HG03066 (cell line): ENCODE measurements around the gene ACSL6.

ENCODE experiments used
- ATAC-seq: cut with Tn5 transposase; IDR thresholded peaks from one replicate; pipeline ENCODE4 v1.9.1; 2021; ENCODE audit warnings: low read depth; ENCODE audit not compliant: unreplicated experiment

ACSL6 gene

GRCh38 chr5:132001647-132002561, 9.6 kb downstream of the ACSL6 start:
- no peak for ATAC-seq

- ATAC-seq = no peak
Observed at GRCh38 chr5:132000677-132001453, 10.6 kb downstream of the ACSL6 start.

DNA sequence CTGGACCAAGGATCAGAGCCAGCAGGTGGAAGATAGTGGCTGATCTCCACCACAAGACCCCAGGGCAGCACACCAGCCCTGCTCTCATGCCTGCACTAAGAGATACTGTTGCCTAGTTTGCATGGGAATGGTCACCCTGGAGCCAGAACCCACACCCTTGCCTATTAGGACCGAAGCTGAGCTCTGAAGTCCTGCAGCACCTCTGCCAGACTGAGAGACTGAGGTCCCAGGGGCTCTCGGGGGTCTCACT, 11.3 kb downstream of the ACSL6 start:
- no peak for ATAC-seq

DNA sequence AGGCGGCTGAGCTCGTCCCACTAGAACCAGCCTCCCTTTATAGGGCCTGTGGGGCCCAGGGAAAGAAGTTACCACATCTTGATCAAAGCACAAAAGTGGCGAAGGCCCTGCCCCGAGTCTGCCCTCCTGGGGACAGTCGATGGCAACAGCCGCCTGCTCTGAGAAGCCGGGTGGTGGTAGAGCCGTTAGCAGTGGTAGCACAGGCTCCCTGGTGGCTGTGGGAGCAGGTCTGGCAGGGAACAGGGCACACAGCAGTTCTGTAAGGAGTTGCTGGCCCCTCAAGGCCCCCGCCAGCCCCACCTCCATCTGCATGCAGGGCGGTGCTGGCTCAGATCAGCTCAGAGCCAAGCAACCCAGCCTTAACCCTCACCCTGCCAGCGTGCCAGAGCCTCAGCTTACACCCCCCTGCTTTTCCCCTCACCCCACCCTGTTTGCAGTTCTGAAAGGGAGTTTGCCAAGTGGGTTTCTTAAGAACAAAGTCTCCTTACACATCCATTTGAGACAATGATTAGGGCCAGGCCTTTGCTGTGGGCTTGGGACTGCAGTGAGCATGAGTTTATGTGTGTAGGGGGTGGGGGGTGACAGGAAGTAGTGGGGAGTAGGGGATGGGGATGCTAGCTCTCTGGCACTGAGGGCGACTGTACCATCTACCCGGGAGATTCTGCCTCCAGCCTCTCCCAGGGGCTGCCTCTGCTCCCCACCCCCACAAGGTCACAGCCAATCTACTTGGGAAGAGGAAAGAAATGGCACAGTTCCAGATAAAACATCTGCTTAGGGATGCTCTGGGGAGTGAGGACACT, 11.8 kb downstream of the ACSL6 start:
- no peak for ATAC-seq

DNA sequence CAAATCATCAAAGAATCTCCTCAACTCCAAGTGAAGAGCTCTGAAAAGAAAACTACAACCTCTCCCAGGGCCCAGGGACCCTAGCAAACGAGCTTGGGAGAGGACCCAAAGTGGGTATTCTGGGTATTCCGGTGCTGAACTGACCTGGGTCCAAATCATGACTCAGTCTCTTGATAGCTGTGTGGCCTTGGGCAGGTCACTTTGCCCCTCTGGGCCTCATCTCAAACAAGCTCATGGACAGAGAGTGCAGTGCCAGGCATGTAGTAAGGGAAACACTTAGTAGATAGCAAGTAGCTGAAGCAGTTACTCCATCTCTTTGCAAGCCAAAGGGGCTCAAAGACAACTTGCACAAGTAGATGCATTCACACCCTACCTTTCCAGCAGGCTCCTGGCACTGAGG, 12.4 kb downstream of the ACSL6 start:
- ATAC-seq = no peak

DNA sequence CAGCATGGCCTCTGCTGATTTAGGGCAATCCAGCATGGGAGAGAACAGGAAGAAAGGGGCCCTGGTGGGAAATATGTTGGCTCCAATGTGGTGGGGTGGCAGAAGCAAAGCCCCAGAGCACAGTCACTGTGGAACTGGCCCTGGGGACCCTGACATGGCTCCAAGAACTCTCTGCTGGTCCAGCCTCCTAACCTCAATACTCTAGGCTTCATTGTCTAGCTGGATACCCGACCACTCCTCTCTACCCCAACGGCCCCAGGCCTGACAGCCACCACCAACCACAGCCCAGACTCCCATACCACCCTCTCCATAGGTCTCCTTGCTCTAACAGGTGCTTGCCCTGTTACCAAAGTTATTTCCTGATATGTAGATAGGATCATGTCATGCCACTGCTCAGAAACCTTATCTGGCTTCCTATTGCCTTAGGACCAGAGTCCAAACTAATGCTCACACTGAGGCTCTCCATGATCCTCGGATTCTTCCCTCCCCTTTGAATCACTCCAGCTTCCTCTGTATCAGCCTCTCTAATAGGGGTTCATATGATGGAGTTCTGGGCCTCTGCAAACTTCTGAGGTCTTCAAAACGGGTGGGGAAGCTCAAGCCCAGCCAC, 12.9 kb downstream of the ACSL6 start:
- no peak for ATAC-seq

DNA sequence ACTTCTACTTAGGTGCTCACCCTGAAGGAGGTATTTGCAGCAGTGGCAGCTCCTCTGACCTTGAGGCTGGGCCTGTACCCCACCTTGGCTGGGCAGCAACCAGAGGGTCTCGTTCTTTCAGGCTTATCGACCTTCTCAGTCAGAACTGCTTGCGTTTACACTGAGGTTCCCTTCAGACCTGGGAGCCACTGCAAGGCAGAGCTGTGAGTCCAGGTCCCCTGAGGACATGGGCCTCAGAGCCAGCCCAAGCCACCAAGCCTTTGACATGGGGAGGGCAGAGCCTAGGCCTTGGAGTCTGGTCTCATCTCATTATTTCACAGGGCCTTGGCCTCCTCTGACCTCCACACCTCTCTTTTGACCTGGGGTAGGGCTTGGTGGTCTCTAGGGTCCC, 13.7 kb downstream of the ACSL6 start:
- no peak for ATAC-seq

DNA sequence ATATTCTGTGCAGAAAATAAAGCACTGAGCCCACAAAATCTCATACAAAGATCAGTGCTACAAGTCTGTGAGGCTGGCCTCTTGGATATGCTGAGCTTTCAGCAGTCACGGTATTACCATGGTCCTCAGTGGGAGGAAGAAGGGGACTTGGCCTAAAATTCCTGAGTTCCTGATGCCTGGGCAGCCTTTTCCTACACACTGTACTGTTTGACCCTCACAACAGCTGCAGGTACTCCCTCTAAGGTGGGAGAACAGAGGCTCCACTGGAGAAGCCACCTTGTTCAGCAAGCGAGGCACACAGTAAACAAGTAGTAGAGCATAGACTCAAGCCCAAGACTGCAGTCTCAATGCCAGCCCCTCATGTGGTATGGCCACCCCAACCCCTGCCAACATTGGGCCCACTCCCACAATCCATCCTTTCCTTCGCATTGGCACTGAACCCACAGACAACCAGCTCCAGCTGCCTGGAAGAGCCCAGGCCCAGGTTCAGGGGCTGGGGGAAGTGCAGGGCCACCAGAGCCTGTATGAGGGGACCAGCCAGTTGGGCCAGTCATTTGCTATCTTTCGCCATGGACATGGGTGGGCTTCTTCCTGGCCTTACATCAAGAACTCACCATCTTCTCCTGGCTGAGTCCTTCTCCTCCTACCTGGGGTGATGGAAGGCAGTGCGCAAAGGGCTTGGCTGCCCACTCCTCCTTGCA, 14.3 kb downstream of the ACSL6 start:
- ATAC-seq = no peak

GRCh38 chr5:131996210-131997025, 15.0 kb downstream of the ACSL6 start:
- no peak for ATAC-seq

- no peak for ATAC-seq
Observed at GRCh38 chr5:131994533-131995226, 16.8 kb downstream of the ACSL6 start.

GRCh38 chr5:131994090-131994489, 17.4 kb downstream of the ACSL6 start:
- no peak for ATAC-seq

DNA sequence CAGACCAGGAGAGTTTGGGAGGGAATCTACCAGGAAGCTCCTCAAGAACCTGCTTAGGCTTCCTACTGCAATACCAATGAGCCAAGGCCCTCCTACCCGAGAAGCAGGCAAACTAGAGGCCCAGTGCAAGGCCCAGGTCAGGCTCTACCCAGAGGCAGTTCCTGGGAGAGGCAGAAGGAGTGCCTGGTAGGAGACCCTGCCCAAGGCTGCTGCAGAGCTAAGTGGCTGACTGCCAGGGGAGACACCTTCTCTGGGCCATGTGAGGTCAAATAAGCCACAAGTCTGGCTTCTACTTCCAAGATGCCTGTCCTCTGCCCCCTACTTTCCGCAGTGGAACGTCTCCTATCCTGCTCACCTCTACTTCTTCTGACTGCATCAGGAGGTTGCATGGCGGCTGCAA, 17.8 kb downstream of the ACSL6 start:
- no peak for ATAC-seq

- no peak for ATAC-seq
Observed at GRCh38 chr5:131992370-131992769, 19.1 kb downstream of the ACSL6 start.

GRCh38 chr5:131991593-131992324, 19.7 kb downstream of the ACSL6 start:
- ATAC-seq = no peak

DNA sequence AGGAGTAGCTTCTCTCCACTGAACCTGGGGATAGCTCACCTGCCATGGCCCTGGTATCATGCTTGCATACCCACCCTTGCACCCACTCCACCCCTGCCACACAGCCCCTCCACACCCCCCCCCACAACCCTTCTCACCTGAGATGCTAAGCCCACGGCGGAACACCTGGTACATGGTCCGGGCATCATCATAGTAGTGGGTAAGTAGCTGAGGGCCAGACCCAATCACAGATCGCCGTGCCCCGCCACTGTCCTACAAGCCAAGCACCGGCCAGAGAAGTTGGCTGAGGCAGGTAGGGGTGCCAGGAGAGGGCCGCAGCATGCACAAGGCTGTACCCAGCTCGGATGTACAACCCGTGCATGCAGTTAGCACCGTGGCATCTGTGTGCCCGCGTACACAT, 20.7 kb downstream of the ACSL6 start:
- no peak for ATAC-seq

DNA sequence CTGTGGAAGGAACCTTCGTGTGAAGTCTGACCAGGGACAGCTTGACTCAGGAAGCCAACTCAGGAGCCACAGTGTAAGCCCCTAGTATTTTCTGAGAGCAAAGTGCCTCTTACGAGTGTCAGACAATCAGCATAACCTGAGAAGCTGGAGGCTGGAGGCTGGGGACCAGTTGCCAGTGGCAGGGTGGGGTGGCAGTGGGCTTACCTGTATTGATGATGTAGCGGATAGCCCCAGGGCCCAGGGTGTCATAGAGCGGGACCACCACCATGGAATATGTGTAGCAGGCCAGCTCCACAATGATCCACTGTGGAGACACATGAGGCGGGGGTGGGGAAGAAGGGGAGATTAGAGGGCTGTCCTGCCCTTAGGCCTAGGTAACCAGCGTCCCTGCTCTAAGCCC, 22.9 kb downstream of the ACSL6 start:
- no peak for ATAC-seq

DNA sequence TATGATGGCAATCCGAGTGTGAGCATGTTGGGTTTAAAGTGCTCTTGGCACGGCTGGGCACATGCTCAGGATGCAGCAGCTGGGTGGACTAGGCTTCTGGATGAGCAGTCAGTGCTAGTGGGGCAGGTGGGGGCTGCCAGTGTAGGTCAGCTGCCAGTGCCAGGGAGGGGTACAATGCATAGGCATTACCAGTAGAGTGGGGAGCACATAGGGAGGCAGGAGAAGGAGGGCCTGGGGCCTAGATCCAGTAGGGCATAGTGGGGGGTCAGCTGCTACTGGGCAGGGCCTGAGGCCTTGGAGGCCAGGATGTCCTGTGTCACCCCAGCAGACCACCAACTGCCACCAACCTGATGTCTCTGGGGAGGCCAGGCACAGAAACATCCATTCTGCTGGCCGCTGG, 24.2 kb downstream of the ACSL6 start:
- no peak for ATAC-seq
